CD4-positive, alpha-beta T cell treated with Interleukin-4 for 4 hours (primary cell): ENCODE results near the gene STC2.

Source experiments
- DNase-seq: peaks from one replicate; pipeline ENCODE4 v3.0.0-alpha.2; 2020

Gene STC2

GRCh38 chr5:173311818-173312585 is 16.2 kb downstream of the STC2 start:
- DNase-seq, result no peak

- no peak for DNase-seq
These were observed 17.1 kb downstream of the STC2 start for GRCh38 chr5:173310861-173311785.

- DNase-seq, result no peak
These were observed 17.9 kb downstream of the STC2 start for GRCh38 chr5:173310218-173310769.

GRCh38 chr5:173309731-173310130 is 18.5 kb downstream of the STC2 start:
- DNase-seq, result no peak

- no peak for DNase-seq
These were observed 20.0 kb downstream of the STC2 start for GRCh38 chr5:173308226-173308625.

- DNase-seq, result no peak
These were observed 20.5 kb downstream of the STC2 start for GRCh38 chr5:173307695-173308094.

GRCh38 chr5:173306695-173307094 is 21.5 kb downstream of the STC2 start:
- DNase-seq, result no peak

- no peak for DNase-seq
These were observed 23.6 kb downstream of the STC2 start for GRCh38 chr5:173304591-173304988.

- DNase-seq, result no peak
These were observed 24.2 kb downstream of the STC2 start for GRCh38 chr5:173303878-173304590.

GRCh38 chr5:173302546-173303155 is 25.6 kb downstream of the STC2 start:
- no peak for DNase-seq

- DNase-seq, result no peak
These were observed 26.3 kb downstream of the STC2 start for GRCh38 chr5:173301695-173302545.

- DNase-seq, result no peak
These were observed 27.7 kb downstream of the STC2 start for GRCh38 chr5:173300389-173301047.

- no peak for DNase-seq
These were observed 28.4 kb downstream of the STC2 start for GRCh38 chr5:173299820-173300219.

- no peak for DNase-seq
These were observed 29.8 kb downstream of the STC2 start for GRCh38 chr5:173298213-173298926.

GRCh38 chr5:173297813-173298212 is 30.4 kb downstream of the STC2 start:
- DNase-seq, result no peak

- no peak for DNase-seq
These were observed 31.2 kb downstream of the STC2 start for GRCh38 chr5:173296737-173297676.

GRCh38 chr5:173295796-173296195 is 32.4 kb downstream of the STC2 start:
- no peak for DNase-seq

GRCh38 chr5:173294673-173295320 is 33.4 kb downstream of the STC2 start:
- no peak for DNase-seq
